ENCODE measurements around the gene CNNM2. TPM values are rescaled to one million over a fixed set of nuclear protein-coding genes. Genes with fewer than 3 reads are reported as not detected.

CNNM2 gene
- total RNA-seq, 1 donor from 2014 or later = 9.6 TPM

DNA sequence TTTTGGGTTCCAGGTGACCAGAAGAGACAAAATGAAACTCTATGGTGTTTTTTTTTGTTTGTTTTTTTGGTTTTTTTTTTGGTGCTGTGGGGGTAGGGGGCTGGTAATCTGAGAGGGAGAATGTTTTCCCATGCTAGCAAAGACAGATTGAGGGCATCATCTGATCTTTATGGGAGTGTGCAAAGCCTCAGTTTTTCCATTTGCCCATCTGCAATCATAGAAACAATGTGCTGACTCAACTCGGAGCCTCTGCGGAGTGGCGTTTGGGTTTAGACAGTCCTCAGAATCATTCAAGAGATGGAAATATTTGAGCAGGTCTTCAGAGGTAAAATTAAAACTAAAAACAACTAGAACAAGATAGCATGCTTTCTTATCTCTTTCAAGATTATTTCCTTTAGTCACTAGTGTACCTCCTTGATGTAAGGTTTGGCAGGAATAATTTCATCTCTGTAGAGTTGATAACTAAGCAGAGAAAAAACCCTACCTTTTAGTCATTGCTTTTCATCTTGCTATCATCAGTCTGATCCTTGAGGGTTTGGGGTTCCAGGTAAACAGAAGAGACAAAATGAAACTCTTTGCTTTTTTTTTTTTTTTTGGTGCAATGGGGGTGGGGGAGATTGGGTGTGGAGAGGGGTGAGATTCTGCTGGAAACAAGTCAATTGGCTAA, 18.0 kb downstream of the CNNM2 start:
- no peak overlapping the region for H3K27ac Mint-ChIP-seq (ENCODE audit: unreplicated experiment)
- H3K4me1 Mint-ChIP-seq = no peaks in the 10 kb centered on the region
- DNase-seq (ENCODE audit: low read depth, low spot score) = no peak
- no peak overlapping the region for H3K4me3 Mint-ChIP-seq
- no peaks in the 10 kb centered on the region for H3K9me3 Mint-ChIP-seq
- H3K36me3 Mint-ChIP-seq (ENCODE audit: low read depth) = peaks cover 3% of the 10 kb centered on the region
- TF ChIP-seq, protein P1, sequence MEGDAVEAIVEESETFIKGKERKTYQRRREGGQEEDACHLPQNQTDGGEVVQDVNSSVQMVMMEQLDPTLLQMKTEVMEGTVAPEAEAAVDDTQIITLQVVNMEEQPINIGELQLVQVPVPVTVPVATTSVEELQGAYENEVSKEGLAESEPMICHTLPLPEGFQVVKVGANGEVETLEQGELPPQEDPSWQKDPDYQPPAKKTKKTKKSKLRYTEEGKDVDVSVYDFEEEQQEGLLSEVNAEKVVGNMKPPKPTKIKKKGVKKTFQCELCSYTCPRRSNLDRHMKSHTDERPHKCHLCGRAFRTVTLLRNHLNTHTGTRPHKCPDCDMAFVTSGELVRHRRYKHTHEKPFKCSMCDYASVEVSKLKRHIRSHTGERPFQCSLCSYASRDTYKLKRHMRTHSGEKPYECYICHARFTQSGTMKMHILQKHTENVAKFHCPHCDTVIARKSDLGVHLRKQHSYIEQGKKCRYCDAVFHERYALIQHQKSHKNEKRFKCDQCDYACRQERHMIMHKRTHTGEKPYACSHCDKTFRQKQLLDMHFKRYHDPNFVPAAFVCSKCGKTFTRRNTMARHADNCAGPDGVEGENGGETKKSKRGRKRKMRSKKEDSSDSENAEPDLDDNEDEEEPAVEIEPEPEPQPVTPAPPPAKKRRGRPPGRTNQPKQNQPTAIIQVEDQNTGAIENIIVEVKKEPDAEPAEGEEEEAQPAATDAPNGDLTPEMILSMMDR (conservative IDR thresholded peaks at IDR 0.05) = no peak
- H3K27me3 Mint-ChIP-seq (ENCODE audit: low read depth) = no peaks in the 10 kb centered on the region

DNA sequence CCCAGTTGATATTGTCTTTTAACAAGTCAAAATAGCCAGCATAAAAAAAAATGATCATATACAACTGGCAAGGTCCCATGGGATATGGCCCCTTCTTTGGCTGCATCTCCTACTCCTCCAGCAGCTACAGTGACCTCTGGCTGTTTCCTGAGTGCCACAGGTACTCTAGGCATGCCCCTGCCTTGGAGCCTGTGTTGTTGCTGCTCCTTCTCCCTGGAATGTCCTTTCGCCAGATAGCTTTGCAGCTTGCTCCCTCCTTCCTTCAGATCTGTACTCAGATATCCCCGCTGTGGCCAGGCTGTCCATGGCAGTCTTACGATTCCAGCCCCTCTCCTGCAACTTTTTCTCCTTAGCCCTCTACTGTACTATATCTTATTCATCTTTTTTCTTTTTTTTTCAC, 23.3 kb downstream of the CNNM2 start:
- no peak overlapping the region for H3K27ac Mint-ChIP-seq (ENCODE audit: unreplicated experiment)
- no peak overlapping the region for H3K4me3 Mint-ChIP-seq
- no peaks in the 10 kb centered on the region for H3K27me3 Mint-ChIP-seq (ENCODE audit: low read depth)
- H3K9me3 Mint-ChIP-seq = no peaks in the 10 kb centered on the region
- no peaks in the 10 kb centered on the region for H3K36me3 Mint-ChIP-seq (ENCODE audit: low read depth)
- H3K4me1 Mint-ChIP-seq = no peaks in the 10 kb centered on the region
- TF ChIP-seq, protein P1 (conservative IDR thresholded peaks at IDR 0.05) = no peak
- DNase-seq (ENCODE audit: low read depth, low spot score) = no peak

DNA sequence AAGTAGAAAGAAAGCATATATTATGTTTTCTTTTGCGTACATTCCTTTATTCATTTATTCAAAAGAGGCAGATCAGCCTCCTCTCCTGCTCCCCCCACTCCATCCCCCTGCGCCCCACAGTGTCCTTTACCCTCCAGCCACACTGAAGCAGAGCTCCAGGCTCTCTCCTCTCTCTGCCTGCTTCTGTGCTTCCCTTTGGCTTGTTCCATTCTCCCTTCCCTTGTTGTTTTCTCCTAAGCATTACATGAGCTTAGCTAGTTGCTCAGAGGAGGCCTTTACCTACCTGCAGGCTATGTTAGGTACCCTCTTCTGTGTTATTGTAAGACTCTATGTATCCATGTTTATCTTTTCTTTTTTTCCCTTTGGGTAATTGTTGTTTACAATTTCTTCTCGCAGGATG, 27.4 kb downstream of the CNNM2 start:
- Mint-ChIP-seq H3K27ac (ENCODE audit: unreplicated experiment) (no peak overlapping the region), H3K4me3 (no peak overlapping the region), H3K9me3 (no peaks in the 10 kb centered on the region), H3K36me3 (ENCODE audit: low read depth) (no peaks in the 10 kb centered on the region), H3K27me3 (ENCODE audit: low read depth) (no peaks in the 10 kb centered on the region), H3K4me1 (no peaks in the 10 kb centered on the region)
- no peak for DNase-seq (ENCODE audit: low read depth, low spot score)
- TF ChIP-seq, protein P1 (conservative IDR thresholded peaks at IDR 0.05) = no peak

DNA sequence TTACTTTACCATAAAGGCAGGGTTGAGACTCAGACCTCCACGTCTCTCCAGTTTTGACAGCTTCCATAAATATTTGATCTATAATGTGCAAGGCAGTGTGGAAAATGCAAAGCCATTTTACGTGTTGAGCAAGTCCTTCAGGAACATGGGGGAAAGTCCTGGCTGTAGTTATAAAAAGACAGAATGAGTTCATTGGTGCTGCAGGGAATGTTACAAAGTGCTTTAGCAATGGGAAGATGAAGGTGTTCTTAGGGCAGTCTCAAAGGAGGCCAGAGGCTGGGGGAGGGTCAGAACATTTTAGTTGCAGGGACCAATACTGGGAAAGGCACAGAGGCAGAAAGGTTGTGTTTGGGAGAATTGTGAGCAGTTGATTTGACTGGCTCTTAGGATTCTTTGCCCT, 27.9 kb downstream of the CNNM2 start:
- H3K4me3 Mint-ChIP-seq = no peak overlapping the region
- no peaks in the 10 kb centered on the region for H3K36me3 Mint-ChIP-seq (ENCODE audit: low read depth)
- H3K27ac Mint-ChIP-seq (ENCODE audit: unreplicated experiment) = no peak overlapping the region
- no peak for DNase-seq (ENCODE audit: low read depth, low spot score)
- no peaks in the 10 kb centered on the region for H3K27me3 Mint-ChIP-seq (ENCODE audit: low read depth)
- TF ChIP-seq, protein P1 (conservative IDR thresholded peaks at IDR 0.05) = no peak
- no peaks in the 10 kb centered on the region for H3K9me3 Mint-ChIP-seq
- H3K4me1 Mint-ChIP-seq = no peaks in the 10 kb centered on the region

DNA sequence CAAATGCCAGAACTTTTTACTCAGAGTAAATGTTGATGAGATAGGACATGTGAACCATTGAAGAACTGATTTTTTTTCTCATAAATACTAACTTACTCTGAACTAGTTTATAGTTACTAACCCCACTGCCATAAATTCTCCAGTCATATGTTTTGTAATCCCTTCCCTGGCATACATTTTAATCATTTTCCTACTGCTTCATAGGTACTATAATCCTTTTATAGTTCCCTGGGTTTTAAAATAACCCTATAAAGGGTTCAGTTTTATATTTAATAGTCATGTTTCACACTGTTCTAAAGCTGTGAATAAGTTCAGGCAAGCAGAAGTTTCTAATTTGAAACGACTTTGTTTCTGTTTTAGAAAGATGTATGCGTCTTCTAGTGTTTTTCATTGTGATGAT, 28.9 kb downstream of the CNNM2 start:
- H3K9me3 Mint-ChIP-seq = no peaks in the 10 kb centered on the region
- H3K4me3 Mint-ChIP-seq = no peak overlapping the region
- H3K4me1 Mint-ChIP-seq = no peaks in the 10 kb centered on the region
- TF ChIP-seq, protein P1 (conservative IDR thresholded peaks at IDR 0.05) = no peak
- no peaks in the 10 kb centered on the region for H3K36me3 Mint-ChIP-seq (ENCODE audit: low read depth)
- H3K27ac Mint-ChIP-seq (ENCODE audit: unreplicated experiment) = no peak overlapping the region
- H3K27me3 Mint-ChIP-seq (ENCODE audit: low read depth) = no peaks in the 10 kb centered on the region
- no peak for DNase-seq (ENCODE audit: low read depth, low spot score)
